ENCODE results near the gene CDA. TPM values are rescaled to one million over a fixed set of nuclear protein-coding genes. Genes with fewer than 3 reads are reported as not detected.
A peak's percentile ranks its signal among the peaks of the same experiment; 100 is the strongest.

CDA gene
- total and polyA plus RNA-seq, 2 experiments from 2014 or later, result 2.5 to 13.6 TPM

- Histone ChIP-seq H3K4me3 (no peak overlapping the region), H3K9me2 (ENCODE audit: insufficient read depth) (peaks cover 8% of the 10 kb centered on the region; the same call in 1 of the 2 replicates), H4K20me1 (replicated peaks; ENCODE audit: insufficient read depth) (no peaks in the 10 kb centered on the region), H2AFZ (0 out of 2 replicates have a peak overlapping the region, but pooled peaks have one; percentile 34), H3F3A (replicated peaks; ENCODE audit: low read depth) (no peaks in the 10 kb centered on the region), H3K27me3 (ENCODE audit: insufficient read depth) (no peaks in the 10 kb centered on the region), H3K4me2 (no peak overlapping the region), H3K36me3 (ENCODE audit: insufficient read depth) (no peaks in the 10 kb centered on the region), H3K79me2 (replicated peaks; ENCODE audit: insufficient read depth) (no peaks in the 10 kb centered on the region), H3K27ac (ENCODE audit: low read depth) (no peak overlapping the region), H3K4me1 (ENCODE audit: insufficient read depth) (no peaks in the 10 kb centered on the region)
- Mint-ChIP-seq H3K36me3 (ENCODE audit: low read depth) (no peaks in the 10 kb centered on the region; the same call in 2 of the 3 replicates), H3K27me3 (ENCODE audit: insufficient read depth, low read depth, poor library complexity) (peaks cover 4% of the 10 kb centered on the region), H3K9me3 (no peaks in the 10 kb centered on the region; the same call in 2 of the 3 replicates), H3K4me3 (no peak overlapping the region), H3K4me1 (0 out of 3 replicates have a peak, but pooled peaks cover 3% of the 10 kb centered on the region), H3K27ac (no peak overlapping the region)
- no peak for ATAC-seq
- DNase-seq (ENCODE audit: low spot score), result no peak
- TF ChIP-seq ZNF462 (CRISPR knock-in tag; IDR thresholded peaks at IDR 0.05), result no peak
- TF ChIP-seq REST (IDR thresholded peaks at IDR 0.05; ENCODE audit: unreplicated experiment), result no peak
- no peak for TF ChIP-seq ZNF331 (CRISPR knock-in tag; IDR thresholded peaks at IDR 0.05; ENCODE audit: low read depth)
- no peak for TF ChIP-seq NANOG (IDR thresholded peaks at IDR 0.05; ENCODE audit: borderline replicate concordance)
- TF ChIP-seq ETS1 (IDR thresholded peaks at IDR 0.05), result no peak
- TF ChIP-seq ZNF114 (CRISPR knock-in tag; IDR thresholded peaks at IDR 0.05), result no peak
- TF ChIP-seq CREB1 (CRISPR knock-in tag; IDR thresholded peaks at IDR 0.05; ENCODE audit: low read depth), result no peak
- no peak for TF ChIP-seq EZH2 (IDR thresholded peaks at IDR 0.05; ENCODE audit: low read depth, unreplicated experiment)
- TF ChIP-seq CTCF (conservative IDR thresholded peaks at IDR 0.05; ENCODE audit: low read depth in 2 of 2), result no peak
- no peak for TF ChIP-seq EZH2phosphoT487 (IDR thresholded peaks at IDR 0.05; ENCODE audit: unreplicated experiment)
- no peak for TF ChIP-seq POLR2AphosphoS5 (IDR thresholded peaks at IDR 0.05; ENCODE audit: low read depth)
- TF ChIP-seq STAT1 (IDR thresholded peaks at IDR 0.05; ENCODE audit: unreplicated experiment), result no peak
- no peak for TF ChIP-seq JUNB (IDR thresholded peaks at IDR 0.05; ENCODE audit: unreplicated experiment)
Observed at GRCh38 chr1:20600156-20600555, 11.3 kb downstream of the CDA start.

All from GM23338 (cell line).